ENCODE measurements around the gene WDR91.
A peak's percentile ranks its signal among the peaks of the same experiment; 100 is the strongest.
"Not testable (repeated sequence)": the region's sequence is repeated elsewhere in the genome, so short reads cannot be mapped to it uniquely, and the experiment has no call there.

The WDR91 gene

DNA sequence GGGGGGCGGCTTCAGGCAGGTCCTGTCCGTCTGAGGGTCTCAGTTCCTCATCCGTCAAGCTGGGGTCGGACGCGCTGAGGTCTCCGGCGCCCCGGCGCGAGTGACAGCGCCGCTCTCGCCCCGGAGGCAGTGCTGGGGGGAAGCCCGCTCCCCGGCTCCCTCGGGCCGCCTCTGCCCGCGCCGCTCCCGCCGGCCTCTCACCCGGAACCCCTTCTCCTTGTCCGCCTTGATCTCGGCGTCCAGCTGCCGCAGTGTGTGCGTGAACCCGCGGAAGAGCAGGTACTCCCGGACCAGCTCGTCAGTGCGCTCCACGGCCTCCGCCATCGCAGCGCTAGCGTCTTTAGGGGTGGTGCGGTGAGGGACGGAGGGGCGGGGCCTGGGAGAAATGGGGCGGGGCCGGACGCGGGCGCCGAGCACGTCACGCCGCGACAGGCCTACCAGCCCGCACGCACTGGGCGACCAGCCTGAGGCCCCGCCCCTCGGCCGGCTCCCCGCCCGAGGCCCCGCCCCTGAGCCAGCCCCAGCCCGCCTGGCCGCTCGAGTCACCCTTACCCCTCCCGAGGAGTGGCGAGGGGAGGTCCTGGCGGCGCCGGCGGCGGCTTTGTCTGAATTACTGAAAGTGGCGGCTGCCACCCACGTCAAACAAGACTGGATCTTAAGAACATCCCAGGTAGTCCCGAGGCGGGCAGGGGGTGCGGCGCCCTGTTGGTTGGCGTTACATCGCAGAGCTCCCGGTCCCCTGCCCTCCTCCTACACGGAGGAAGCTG is at the start of gene WDR91:
Gene WDR91 (minus strand): TSS at position 348 of the 767 bp plus-strand sequence. CDS start 24 bp downstream, at position 324.
- peak; percentile 95 to 96 for DNase-seq

DNA sequence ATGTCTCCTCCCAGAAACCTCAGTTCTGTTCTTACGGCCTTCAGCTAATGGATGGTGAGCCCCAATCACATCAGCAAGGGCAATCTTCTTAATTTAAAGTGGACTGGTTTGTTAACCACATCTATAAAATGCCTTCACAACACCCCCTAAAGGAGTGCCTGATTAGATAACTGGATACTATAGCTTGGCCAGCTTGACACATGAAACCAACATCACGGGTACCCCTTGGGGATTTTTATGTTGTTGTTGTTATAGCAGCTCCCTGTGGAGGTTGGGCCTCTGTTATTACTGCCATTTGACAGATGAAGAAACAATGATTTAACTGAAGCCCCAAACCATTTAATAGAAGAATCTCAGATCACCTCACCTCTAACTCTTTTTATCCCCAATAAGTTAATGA is 49.1 kb upstream of the WDR91 start:
- DNase-seq: no peak

DNA sequence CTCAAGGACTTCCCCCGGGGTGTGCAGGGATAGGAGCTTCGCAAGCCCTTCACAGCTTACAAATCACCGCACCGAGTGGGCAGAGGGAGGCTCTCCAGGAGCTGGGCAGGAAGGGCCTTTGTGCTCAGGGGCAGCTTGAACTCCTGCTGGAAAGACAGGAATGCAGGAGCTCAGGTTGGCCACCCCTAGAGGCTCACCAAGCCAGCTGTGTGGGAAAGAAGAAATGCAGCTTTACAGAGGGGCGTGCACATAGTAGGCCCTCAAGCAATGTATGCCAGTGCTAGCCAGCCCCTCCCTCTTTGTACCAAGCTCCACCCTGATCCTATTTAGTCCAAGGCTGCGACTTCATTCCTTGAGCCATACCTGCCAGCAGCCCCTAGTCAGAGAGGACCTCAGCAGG is 48.4 kb upstream of the WDR91 start:
- no peak for DNase-seq

DNA sequence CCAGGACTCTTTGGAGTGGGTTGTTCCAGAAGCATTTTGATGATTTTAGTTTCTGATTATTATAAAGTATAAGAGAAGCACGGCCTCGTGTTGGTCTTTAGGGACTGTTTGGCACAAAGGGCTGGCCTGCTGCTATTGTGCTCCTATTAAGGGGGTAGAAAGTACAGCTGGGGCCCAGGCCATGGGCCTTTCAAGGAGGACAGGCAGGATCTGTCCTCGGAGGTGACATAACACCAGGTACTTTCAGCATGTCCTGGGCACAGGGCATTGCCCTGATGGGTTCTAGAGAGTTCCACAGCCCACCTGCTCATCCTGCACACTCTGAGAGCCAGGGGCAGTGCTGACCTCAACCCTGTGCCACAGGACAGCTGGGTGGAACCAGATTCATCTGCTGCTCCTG is 47.3 kb upstream of the WDR91 start:
- no peak for DNase-seq

DNA sequence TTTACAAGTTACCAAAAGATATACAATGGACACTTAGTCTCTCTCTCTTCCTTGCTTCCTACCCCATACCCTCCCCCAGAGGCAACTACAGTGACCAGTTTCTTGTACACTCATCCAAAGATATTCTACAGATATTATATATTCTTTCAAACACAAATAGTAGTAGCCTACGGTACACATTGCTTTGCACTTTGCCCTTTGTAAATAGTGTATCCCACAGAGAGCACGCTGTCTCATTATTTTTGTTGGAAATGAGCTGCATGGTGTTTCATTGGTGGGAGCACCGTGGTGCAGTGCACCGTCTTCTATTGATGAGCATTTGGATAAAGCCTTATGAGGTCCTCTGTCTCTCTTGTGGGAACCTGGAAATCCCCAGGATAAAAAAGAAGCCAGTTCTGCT is 46.5 kb upstream of the WDR91 start:
- DNase-seq: no peak

DNA sequence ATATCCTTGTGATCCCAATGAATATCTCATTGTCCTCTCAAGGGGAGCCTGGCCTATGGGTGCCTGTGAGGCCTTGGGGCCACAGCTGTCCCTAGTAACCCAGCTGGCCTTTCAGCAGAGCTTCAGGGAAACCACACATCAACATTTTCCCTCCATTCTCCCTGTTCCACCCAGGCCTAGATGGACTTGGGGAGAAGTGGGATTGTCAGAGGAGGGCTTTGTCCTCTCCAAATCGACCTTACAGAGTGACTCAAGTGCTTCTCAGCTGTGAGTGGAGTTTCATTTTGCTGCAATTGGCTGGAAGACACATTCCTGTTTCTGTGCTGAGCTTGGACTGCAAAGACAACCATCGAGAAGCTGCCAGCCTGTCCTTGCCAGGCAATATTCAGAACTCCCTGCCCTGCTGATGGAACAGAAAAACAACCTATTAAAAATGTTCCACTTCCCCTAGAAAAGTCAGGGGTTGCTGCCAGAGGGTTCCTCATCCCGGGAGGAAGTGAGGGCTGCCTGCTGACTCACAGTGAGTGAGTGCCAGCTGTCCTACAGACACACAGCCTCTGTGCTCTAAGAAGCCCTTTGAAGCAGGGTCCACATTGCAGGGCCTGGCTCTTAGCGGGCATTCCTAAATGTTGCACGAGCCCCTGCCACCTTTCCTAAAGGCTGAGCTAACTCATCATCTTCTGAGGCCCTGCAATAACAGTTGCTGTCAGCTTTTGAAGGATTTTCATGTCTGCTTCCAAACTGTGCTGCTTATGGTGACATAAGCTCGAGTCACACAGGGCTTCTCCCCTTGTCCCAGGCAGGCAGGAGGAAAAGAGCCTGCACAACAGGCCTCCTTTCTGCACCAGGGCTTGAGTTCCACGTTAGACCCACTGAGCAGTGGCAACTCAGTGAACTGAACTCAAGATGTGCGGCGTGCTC is 42.8 kb upstream of the WDR91 start:
- DNase-seq: no peak

DNA sequence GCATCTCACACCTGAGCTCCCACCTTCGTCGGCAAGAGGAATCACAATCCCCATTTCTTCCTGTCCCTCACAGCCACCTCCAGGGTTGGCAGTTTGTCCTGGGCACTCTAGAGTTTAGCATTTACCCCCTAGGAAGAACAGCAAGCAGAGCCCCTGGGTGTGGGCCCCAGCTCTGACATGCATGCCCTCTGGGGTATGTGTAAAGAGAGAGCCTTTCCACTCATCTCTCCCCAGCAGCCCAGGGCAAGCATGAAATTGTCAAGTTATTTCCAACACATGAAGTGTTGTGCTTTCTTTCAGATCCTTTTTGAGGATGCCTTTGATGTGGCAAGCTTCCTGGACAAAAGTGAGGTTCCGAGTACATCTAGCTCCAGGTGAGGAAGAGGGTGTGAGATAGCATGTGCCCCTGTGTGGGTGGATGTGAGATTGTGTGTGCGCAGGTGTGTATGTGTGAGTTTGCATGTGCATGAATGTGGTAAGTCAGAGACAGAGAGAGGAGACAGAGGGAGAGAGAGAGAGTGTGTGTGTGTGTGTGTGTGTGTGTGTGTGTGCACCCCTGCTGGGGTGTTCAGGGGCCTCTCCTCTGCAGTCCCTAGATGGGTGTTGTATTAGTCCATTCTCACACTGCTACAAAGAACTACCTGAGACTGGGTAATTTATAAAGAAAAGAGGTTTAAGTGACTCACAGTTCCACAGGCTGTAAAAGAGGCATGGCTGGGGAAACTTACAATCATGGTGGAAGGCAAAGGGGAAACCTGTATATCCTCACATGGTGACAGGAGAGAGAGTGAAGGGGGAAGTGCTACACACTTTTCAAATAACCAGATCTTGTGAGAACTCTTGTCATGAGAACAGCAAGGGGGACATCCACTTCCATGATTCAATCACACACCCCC is 40.4 kb upstream of the WDR91 start:
- DNase-seq: no peak

DNA sequence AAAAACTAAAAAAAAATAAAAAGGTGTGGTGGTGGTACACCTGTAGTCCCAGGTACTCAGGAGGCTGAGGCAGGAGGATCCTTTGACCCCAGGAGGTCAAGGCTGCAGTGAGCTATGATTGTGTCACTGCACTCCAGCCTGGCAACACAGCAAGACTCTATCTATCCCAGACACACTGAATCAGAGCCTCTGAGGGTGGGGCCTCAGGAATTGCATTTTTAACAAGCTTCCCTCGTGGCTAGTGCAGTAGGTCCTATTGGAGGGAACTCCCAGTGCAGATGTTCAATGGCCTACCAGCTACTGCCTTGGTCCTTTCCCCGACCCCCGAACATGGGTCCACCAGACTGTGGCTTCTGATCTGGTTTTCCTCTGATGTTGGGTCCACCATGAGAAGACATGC is 37.2 kb upstream of the WDR91 start:
- DNase-seq: no peak

DNA sequence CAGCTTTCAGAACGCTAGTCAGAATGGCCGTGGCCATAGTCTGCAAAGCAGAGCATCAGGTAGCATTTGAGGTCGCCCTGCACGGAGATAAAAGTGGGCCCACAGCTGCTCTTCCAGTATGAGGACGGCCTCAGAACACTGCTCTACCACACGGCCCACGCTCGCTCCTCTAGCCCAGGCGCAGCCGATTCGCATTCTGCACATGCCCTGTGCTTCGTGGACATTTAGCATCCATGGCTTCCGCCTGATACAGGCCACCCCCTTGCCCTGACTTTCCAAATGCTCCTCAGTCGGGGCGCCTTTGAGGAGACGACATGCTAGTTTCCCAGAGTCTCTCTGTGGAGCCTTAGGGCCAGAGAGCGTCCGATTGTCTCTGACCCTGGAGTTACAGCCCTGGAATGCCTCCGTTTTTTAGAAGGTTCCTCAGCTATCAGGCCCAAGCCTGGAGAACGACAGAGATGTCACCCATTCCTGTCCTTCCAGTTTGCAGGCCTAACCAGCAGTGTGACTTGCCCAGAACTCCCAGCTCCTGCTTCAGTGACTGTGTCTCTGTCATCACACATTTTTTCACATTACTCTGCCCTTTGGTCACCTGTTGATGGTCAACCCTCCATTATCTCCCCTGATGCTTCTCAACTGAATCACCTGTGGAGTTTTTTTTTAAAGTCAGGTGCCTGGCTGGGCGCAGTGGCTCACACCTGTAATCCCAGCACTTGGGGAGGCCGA is 36.6 kb upstream of the WDR91 start:
- DNase-seq: no peak

DNA sequence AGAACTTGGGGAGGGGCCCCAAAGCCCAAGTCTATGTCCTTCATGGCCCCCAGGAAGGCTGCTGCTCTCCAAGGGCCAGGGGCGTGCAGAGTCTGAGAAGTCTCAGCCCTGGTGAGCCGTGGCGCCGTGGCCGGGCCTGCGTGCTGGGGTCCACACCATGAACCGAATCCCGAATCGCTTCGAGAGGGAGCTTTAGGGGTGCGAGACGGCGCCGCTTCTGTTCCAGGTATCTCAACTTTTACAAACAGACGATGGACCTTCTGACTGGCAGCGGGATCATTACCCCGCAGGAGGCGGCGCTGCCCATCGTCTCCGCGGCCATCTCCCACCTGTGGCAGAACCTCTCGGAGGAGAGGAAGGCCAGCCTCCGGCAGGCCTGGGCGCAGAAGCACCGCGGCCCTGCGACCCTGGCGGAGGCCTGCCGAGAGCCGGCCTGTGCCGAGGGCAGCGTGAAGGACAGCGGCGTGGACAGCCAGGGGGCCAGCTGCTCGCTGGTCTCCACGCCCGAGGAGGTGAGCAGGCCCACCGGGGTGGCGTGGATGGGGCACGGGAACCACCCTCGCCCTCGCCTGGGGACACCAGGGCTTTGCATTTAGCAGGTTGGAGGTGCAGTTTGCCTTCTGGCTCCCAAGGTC is 35.0 kb upstream of the WDR91 start:
- DNase-seq: no peak

DNA sequence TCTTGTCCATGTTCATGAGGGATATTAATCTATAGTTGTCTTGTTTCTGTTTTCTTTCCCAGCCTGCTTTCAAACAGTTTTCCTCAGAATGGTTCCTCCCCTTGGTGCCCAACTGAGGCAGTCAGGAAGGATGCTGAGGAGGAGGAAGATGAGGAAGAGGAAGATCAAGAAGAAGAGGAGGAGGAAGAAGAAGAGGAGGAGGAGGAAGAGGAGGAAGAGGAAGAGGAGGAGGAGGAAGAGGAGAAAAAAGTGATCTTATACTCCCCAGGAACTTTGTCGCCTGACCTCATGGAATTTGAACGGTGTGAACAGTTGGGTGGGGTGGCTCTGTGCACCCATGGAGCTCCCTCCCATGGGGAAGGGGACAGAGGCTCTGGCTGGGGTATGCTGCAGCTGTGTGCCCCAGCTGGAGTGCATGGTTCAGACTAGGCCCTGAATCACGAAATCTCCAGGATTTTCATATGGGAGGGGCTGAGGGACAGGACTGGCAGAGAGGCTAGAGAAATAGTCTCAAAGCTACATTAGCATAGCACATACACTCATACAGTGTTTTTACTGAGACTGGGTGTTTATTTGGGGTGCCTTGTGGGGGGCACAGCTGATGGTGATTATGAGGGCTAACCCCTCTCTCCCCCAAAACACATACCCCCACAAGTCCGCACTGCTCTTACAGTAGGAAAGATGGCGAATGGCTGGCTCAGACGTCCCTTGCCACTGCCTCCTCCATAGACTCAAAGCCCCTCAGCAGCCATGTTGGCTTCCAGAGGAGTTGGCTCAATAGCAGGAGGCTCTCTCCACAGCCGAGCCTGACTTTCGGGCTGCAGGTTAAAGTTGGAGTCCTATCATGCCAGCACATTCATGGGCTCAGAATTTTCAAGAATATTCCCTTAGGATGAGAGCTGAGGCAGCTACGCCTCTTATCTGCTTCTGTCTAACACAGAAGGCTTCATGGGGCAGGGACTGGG is 34.2 kb upstream of the WDR91 start:
- DNase-seq: no peak

DNA sequence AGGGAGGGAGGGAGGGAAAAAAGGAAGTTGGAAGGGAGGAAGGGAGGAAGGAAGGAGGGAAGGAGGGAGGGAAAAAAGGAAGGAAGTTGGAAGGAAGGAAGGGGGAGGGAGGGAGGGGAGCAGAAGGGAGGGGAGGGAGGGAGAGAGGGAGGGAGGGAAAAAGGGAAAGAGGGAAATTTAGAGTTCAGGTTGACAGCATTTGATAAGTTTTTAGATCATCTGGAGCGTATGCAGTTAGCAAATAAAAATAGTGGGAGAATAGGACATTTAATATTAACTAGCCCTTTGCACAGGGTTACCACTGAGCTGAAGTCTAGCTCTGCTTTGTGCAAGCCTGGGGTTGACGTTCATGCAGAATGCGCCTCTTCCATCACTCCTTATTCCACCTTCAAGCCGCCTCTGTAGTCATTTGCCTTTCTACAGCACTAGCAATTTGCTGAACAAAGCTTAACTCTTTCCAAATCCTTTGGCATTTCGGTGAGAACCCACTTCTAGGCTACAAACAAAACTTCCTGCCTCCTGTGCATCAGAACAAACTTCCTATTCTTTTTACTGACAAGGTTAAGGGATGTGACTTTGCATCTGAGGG is 30.9 kb upstream of the WDR91 start:
- no peak for DNase-seq

DNA sequence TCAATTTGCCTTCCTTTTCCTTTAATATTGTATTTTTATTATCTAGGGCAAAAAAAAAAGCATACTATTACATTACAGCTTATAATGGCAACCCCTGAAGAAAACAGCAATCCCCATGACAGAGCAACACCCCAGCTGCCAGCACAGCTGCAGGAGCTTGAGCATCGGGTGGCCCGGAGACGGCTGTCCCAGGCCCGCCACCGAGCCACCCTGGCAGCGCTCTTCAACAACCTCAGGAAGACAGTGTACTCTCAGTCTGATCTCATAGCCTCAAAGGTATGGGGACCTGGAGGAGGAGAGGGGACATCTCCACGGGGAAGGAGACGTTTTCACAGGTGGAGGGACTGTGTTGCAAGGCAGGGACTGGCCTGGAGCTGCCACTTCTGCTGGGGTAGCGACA is 29.1 kb upstream of the WDR91 start:
- no peak for DNase-seq

DNA sequence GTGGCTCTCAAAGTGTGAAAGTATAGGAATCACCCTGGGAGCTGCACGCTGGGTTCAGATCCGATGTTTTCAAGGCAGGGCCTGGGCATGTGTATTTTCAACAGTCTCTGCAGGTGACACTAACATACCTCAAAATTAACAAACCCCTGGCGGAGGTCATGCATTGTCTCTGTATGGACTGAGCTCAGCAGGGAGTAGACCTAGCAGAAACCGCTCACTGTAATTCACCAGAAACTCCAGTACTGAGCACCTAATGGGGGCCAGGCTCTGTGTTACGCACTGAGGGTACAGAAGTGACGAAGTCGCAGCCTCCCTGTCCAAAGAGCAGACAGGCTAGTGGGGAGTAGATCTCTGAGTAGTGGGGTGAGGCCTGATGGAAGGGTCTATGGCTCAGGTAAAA is 27.9 kb upstream of the WDR91 start:
- no peak for DNase-seq

DNA sequence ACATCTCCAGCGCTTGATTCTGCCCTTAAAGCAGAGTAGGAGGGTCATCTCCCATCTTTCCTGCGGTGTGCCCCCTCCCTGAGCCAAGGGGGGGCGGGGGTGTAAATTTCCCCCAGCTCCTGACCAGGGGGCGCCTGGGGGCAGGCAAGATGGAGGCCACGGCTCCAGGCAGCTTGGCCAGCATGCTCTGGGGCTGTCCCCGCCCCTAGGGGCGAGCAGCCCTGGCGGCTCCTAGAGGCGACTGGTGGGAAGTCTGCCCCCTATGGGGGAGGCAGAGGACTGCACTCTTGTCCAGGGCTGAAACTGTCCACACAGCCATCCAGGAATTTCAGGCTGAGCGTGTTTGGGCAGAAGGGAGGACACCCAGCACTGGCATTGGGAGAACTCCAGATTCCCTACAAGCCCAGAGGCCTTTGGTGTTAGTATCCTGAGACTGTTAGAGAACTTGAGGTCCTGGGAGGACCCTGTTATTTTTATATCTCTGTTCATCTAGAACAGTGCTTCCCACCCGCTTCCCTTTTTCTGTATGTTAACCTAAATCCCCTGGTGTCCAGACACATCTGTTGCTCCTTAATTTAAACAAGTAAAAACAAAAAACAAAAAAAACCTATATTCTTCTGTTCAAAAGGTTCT is 26.9 kb upstream of the WDR91 start:
- no peak for DNase-seq

DNA sequence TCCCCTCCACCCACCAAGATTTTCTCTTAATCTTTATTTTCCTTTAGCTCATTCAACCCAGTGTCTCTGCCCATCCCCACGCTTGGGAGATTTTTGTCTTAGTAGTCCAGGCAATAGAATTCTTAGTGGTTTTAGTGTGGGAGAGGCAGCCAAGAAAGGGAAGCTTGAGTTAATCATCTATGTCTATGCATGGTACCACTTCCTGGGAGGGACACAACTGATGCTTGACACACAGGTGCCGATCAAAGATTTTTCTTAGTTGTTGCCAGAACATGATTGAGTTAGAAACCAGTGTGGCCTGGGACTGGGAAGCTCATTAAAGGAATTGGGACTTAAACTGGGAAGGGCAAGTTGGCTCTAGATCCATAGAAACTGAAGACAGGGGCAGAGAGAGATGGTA is 25.4 kb upstream of the WDR91 start:
- no peak for DNase-seq

DNA sequence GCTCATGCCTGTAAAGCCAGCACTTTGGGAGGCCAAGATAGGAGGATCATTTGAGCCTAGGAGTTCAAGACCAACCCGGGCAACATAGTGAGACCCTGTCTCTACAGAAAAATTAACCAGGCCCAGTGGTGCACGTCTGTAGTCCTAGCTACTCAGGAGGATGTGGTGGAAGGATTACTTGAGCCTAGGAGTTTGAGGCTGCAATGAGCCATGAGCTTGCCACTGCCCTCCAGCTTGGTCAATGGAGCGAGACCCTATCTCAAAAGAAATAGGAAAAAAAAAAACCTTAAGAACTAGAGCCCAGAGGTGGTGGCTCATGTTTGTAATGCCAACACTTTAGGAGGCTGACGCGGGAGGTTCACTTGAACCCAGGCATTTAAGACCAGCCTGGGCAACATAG is 24.5 kb upstream of the WDR91 start:
- no peak for DNase-seq

DNA sequence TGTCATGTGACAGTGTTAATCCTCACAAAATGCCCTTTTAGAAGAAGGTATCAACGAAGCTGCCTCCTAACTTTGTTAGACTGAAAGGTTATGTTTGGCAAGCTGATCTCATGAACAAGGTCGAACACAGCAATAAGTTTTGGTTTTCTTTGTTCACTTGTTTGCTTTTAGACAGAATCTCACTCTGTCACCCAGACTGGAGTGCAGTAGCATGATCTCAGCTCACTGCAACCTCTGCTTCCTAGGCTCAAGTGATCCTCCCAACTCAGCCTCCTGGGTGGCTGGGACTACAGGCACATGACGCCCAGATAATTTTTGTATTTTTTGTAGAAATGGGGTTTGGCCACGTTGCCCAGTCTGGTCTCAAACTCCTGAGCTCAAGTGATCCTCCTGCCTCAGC is 23.4 kb upstream of the WDR91 start:
- no peak for DNase-seq

DNA sequence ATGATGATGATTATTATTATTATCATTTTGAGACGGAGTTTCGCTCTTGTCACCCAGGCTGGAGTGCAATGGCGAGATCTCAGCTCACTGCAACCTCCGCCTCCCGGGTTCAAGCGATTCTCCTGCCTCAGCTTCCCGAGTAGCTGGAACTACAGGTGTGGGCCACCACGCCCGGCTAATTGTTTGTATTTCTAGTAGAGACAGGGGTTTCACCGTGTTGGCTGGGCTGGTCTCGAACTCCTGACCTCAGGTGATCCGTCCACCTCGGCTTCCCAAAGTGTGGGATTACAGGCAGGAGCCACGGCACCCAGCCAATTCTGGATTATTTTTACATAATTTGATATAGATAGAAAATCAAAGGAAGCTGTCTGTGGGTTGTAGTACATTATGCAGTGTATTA is 22.8 kb upstream of the WDR91 start:
- DNase-seq: not testable (repeated sequence)

DNA sequence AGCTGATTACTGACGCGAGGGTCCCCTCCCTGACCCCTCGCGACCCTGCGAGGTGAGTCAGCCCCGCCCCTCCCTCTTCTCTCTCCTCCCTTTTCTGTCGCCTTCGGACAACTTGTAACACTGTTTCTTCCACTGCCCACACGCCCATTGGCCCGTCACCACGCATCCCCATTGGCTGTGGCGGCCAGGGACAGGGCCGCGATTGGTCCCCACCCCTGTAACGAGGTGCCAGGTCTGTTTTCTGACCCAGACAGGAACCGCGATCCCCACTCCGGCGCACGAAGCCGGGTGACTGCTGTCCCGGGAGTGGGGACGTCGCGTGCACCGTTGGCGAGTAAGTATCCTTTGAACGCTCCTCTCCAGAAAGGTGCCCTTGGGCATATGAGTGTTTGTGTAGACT is 22.2 kb upstream of the WDR91 start, which contains the start of gene STRA8:
Gene STRA8 (plus strand): TSS at position 269 of the 400 bp plus-strand sequence. CDS start 6,687 bp downstream, outside the sequence.
- no peak for DNase-seq

All from activated CD4-positive, alpha-beta T cell treated with anti-CD3 and anti-CD28 coated beads, Interleukin-2, amount 50 U/mL, for 4 hours (primary cell).